DOHH2 (cell line): ENCODE measurements around the gene CDC42EP3.

ENCODE experiments used
- CTCF ChIP-seq: fragments of 200-600 bp; sonication (generic); IDR thresholded peaks from one replicate; pipeline ENCODE4 v1.5.1; 2014; ENCODE audit warnings: antibody characterized with exemption, mild to moderate bottlenecking, low read depth, low read length; ENCODE audit not compliant: poor library complexity, severe bottlenecking
- EZH2phosphoT487 ChIP-seq: fragments of 200-600 bp; sonication (generic); IDR thresholded peaks from 2 replicates; pipeline ENCODE4 v1.6.1; 2017; ENCODE audit warnings: borderline replicate concordance, mild to moderate bottlenecking, antibody characterized with exemption, low read length, moderate library complexity, mixed read lengths

GRCh38 chr2:37689751-37690150 is 18.3 kb upstream of the CDC42EP3 start:
- TF ChIP-seq CTCF (no peak), EZH2phosphoT487 (no peak)
